Measurements from ENCODE around the gene ADH5. TPM values are rescaled to one million over a fixed set of nuclear protein-coding genes. Genes with fewer than 3 reads are reported as not detected.

ADH5 gene
- total and polyA plus RNA-seq, 4 donors: 90.4 to 190 (median 120) TPM

GRCh38 chr4:99059550-99059949 is 29.0 kb downstream of the ADH5 start:
- Histone ChIP-seq H3K36me3 (ENCODE audit: control insufficient read depth in 4 of 4, insufficient read depth in 3 of 4, low read depth in 1 of 4, low read length in 3 of 4) (peaks cover 0 to 6% (median 2%) of the 10 kb centered on the region in 4 donors), H3K4me1 (ENCODE audit: control insufficient read depth in 4 of 4, insufficient read depth in 4 of 4, low read length in 3 of 4) (peaks cover 0 to 5% (median under 1%) of the 10 kb centered on the region in 4 donors), H3K4me3 (ENCODE audit: low read depth in 1 of 3, low read length in 3 of 3) (no peak overlapping the region), H3K27me3 (ENCODE audit: control insufficient read depth in 4 of 4, insufficient read depth in 4 of 4, low read length in 3 of 4) (no peaks in the 10 kb centered on the region), H3K27ac (ENCODE audit: low read depth in 1 of 2, low read length in 2 of 2) (no peak overlapping the region), H3K9me3 (ENCODE audit: control insufficient read depth in 4 of 4, low read length in 3 of 4) (no peaks in the 10 kb centered on the region), H3K9ac (ENCODE audit: low read depth in 1 of 2, low read length in 2 of 2) (no peak overlapping the region)
- no peak for TF ChIP-seq ATF3 (IDR thresholded peaks at IDR 0.05)
- no peak for TF ChIP-seq CTCF (IDR thresholded peaks at IDR 0.05; ENCODE audit: low read depth, low read length, missing input control)
- TF ChIP-seq NR2F2 (IDR thresholded peaks at IDR 0.05): no peak
- no peak for TF ChIP-seq HNF4G (IDR thresholded peaks at IDR 0.05)
- TF ChIP-seq SP1 (IDR thresholded peaks at IDR 0.05): no peak
- no peak for DNase-seq (ENCODE audit: low spot score)
- 95% methylated on average over 1 of the region's 1 CpG for WGBS

- 92% methylated on average over 2 of the region's 2 CpGs for WGBS
- H3K4me3 ChIP-seq (ENCODE audit: low read depth in 1 of 3, low read length in 3 of 3): no peak overlapping the region
- H3K9me3 ChIP-seq (ENCODE audit: control insufficient read depth in 4 of 4, low read length in 3 of 4): no peaks in the 10 kb centered on the region
- H3K36me3 ChIP-seq (ENCODE audit: control insufficient read depth in 4 of 4, insufficient read depth in 3 of 4, low read depth in 1 of 4, low read length in 3 of 4): peaks cover 0 to 6% (median 2%) of the 10 kb centered on the region in 4 donors
- H3K27me3 ChIP-seq (ENCODE audit: control insufficient read depth in 4 of 4, insufficient read depth in 4 of 4, low read length in 3 of 4): no peaks in the 10 kb centered on the region
- DNase-seq (ENCODE audit: low spot score): no peak
- no peak for TF ChIP-seq SP1 (IDR thresholded peaks at IDR 0.05)
- TF ChIP-seq HNF4A (conservative IDR thresholded peaks at IDR 0.05): no peak
- no peak for TF ChIP-seq RXRA (IDR thresholded peaks at IDR 0.05)
- peaks cover 0 to 5% (median under 1%) of the 10 kb centered on the region in 4 donors for H3K4me1 ChIP-seq (ENCODE audit: control insufficient read depth in 4 of 4, insufficient read depth in 4 of 4, low read length in 3 of 4)
- no peak overlapping the region for H3K27ac ChIP-seq (ENCODE audit: low read depth in 1 of 2, low read length in 2 of 2)
- no peak overlapping the region for H3K9ac ChIP-seq (ENCODE audit: low read depth in 1 of 2, low read length in 2 of 2)
These were observed 30.4 kb downstream of the ADH5 start for GRCh38 chr4:99058228-99058627.

- Histone ChIP-seq H3K4me3 (ENCODE audit: low read depth in 1 of 3, low read length in 3 of 3) (no peak overlapping the region), H3K9me3 (ENCODE audit: control insufficient read depth in 4 of 4, low read length in 3 of 4) (no peaks in the 10 kb centered on the region), H3K27me3 (ENCODE audit: control insufficient read depth in 4 of 4, insufficient read depth in 4 of 4, low read length in 3 of 4) (no peaks in the 10 kb centered on the region), H3K27ac (ENCODE audit: low read depth in 1 of 2, low read length in 2 of 2) (no peak overlapping the region), H3K9ac (ENCODE audit: low read depth in 1 of 2, low read length in 2 of 2) (no peak overlapping the region), H3K36me3 (ENCODE audit: control insufficient read depth in 4 of 4, insufficient read depth in 3 of 4, low read depth in 1 of 4, low read length in 3 of 4) (peaks cover 0 to 13% (median 7%) of the 10 kb centered on the region in 4 donors), H3K4me1 (ENCODE audit: control insufficient read depth in 4 of 4, insufficient read depth in 4 of 4, low read length in 3 of 4) (peaks cover 0 to 5% (median under 1%) of the 10 kb centered on the region in 4 donors)
- 94% methylated on average over 3 of the region's 3 CpGs for WGBS
- no peak for DNase-seq (ENCODE audit: low spot score)
- TF ChIP-seq TAF1 (conservative IDR thresholded peaks at IDR 0.05): no peak
- TF ChIP-seq MAX (IDR thresholded peaks at IDR 0.05): no peak
- TF ChIP-seq ATF3 (IDR thresholded peaks at IDR 0.05): no peak
- TF ChIP-seq SP1 (IDR thresholded peaks at IDR 0.05): no peak
- TF ChIP-seq ZBTB33 (IDR thresholded peaks at IDR 0.05): no peak
- no peak for TF ChIP-seq HNF4G (IDR thresholded peaks at IDR 0.05)
These were observed 34.1 kb downstream of the ADH5 start for GRCh38 chr4:99054428-99054994.

All from liver (tissue), 9 donors.